NCI-H1092 treated with DMSO at 0.1 percent for 48 hours (cell line): Measurements from ENCODE around the gene MMP24.
"Not testable (repeated sequence)": the region's sequence is repeated elsewhere in the genome, so short reads cannot be mapped to it uniquely, and the experiment has no call there.

Experiments
- DNase-seq: peaks from one replicate; lab custom pipeline; 2025; lab: John Stamatoyannopoulos, UW

MMP24 gene

GRCh38 chr20:35260426-35260825 lies 33.9 kb downstream of the MMP24 start:
- no peak for DNase-seq

- not testable (repeated sequence) for DNase-seq
These were observed 35.8 kb downstream of the MMP24 start for GRCh38 chr20:35262321-35262720.

DNA sequence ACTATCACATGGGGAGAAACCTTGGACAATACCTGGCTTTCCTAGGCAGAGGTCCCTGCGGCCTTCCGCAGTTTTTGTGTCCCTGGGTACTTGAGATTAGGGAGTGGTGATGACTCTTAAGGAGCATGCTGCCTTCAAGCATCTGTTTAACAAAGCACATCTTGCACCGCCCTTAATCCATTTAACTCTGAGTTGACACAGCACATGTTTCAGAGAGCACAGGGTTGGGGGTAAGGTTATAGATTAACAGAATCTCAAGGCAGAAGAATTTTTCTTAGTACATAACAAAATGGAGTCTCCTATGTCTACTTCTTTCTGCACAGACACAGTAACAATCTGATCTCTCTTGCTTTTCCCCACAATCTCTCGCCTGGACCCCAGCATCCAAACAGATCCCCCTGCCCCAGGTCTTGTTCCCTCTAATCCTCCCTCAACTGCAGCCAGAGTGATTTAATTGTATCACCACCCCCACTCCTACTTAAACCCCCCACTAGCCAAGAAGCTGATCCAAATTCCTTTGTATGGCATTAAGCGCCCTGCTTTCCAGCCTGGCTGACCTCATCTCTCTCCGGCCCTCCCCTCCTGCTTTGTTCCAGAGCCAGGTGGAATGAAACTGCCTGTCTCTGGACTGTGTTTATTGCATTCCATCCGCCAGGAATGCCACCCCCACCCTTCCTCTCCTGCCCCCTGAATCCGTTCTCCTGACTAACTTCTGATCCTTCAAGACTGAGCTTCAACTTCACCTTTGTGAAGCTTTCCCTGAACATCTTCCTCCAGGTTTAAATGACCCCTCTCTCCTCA lies 36.4 kb downstream of the MMP24 start:
- DNase-seq, result not testable (repeated sequence)

GRCh38 chr20:35263532-35264341 lies 37.2 kb downstream of the MMP24 start:
- DNase-seq, result no peak

DNA sequence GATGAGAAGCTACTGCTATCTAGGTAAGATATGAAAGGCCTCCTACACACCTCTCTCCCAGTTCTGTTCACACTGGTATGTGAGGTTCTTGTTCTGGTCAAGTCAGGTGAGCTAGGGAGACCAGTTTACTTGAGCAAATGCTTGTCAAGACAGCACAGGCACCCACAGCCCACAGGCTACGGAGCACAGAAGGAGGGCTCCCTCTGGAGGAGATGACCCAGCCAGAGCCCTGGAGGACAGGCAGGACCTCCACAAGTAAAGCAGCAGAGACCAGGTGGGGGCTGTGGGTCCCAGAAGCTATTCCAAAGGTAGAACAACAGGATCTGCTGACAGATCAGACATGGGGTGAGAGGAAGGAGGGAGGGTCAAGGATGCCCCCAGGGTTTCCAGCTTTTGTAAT lies 38.3 kb downstream of the MMP24 start:
- DNase-seq, result no peak

DNA sequence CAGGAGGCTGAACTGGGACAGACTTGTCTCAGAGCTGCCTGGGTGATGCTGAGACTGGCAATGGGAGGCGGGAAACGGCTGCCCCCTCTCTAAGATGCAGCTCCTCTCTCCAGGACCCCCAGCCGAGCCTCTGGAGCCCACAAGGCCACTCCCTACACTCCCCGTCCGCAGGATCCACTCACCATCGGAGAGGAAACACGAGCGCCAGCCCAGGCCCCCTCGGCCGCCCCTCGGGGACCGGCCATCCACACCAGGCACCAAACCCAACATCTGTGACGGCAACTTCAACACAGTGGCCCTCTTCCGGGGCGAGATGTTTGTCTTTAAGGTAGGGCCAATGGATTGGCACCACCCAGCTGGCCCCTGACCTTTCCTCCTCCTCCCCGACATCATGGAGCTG lies 40.6 kb downstream of the MMP24 start:
- no peak for DNase-seq

- peak; percentile 27 for DNase-seq
These were observed 42.7 kb downstream of the MMP24 start for GRCh38 chr20:35269055-35269781.

DNA sequence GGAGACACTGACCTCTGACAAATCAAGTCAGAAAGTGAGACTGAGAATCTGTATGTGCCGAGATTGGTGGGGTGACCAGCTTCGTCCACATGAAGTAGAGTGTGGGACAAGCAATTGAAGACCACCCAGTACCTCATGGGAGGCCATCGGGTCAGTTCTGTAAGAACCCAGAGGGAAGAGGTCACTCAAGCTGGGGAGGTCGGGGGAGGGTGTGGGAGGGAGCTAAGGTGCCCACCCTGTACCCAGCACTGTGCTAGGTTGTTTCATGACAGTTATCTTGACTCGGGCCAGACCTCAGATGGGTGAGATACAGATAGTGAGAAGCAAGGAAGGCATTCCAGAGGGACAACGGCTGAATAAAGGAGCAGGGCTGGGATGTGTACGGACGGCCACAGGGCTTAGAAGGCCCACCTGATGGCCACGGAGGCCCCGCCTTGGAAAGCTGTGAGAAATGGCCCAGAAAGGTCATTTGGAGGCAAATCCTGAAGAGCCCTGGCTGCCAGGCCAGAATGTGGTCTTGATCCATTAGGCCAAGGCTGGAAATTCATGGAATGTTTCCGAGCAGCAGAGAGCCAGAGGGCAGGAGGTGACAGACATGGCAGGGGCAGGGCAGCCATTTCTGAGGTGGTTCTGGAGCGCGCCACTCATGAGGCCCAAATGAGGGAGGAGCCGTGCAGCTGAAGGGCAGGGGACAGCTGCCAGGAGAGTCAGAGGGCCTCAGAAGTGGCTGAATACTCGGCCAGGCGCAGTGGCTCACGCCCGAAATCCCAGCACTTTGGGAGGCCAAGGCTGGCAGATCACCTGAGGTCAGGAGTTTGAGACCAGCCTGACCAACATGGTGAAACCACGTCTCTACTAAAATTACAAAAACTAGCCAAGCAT lies 43.8 kb downstream of the MMP24 start:
- DNase-seq, result no peak

DNA sequence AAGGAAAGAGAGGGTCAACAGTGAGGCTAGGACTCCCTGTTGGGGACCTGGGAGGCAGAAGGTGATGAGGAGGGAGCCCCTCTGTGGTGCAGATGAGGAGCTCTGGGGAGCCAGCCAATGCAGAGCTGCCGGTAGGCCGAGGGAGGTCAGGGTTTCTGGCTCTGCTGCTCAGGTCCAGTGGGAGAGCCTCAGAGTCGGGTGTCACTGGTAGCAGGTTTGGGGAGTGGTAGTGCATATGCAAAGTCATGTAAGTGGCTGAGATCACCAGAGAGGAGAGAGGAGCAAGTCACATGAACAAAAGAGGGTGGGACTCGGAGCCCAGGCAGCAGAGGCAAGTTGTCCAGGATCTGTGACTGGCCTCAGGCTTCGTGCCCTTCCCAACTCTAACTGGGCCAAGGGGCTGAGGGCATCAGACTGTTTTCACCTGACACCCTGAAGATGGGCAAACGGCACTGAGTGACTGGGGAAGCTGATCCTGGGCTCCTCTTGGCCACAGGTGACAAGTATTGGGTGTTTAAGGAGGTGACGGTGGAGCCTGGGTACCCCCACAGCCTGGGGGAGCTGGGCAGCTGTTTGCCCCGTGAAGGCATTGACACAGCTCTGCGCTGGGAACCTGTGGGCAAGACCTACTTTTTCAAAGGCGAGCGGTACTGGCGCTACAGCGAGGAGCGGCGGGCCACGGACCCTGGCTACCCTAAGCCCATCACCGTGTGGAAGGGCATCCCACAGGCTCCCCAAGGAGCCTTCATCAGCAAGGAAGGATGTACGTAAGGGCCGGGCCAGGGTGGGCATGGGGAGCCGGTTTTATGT lies 44.8 kb downstream of the MMP24 start:
- DNase-seq, result no peak

GRCh38 chr20:35271904-35272303 lies 45.4 kb downstream of the MMP24 start:
- DNase-seq, result no peak

GRCh38 chr20:35273449-35274171 lies 47.1 kb downstream of the MMP24 start:
- DNase-seq, result no peak

DNA sequence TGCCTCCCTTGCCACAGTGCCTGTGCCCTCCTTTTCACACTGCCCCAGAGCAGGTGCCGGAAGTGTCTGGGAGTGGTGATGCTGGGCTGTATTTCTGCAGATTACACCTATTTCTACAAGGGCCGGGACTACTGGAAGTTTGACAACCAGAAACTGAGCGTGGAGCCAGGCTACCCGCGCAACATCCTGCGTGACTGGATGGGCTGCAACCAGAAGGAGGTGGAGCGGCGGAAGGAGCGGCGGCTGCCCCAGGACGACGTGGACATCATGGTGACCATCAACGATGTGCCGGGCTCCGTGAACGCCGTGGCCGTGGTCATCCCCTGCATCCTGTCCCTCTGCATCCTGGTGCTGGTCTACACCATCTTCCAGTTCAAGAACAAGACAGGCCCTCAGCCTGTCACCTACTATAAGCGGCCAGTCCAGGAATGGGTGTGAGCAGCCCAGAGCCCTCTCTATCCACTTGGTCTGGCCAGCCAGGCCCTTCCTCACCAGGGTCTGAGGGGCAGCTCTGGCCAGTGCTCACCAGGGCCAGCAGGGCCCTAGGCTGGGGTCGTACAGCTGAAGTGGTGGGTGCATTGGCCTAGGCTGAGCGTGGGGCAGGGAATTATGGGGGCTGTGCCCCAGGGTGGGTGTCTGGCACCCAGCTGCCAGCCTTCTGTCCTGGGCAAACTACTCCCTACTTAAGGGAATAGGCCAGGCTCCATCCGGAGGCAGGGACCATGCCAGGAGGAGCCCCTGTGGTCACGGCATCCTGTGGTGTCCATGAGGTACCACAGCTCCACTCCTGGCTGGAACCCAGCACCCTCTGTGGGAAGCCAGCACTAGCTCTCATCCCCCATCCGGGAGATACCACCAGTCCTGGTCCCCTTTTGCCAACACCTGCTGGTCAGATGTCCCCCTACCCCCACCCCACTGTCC lies 47.9 kb downstream of the MMP24 start:
- no peak for DNase-seq

GRCh38 chr20:35275741-35276251 lies 49.3 kb downstream of the MMP24 start:
- no peak for DNase-seq

GRCh38 chr20:35276408-35276807 lies 49.9 kb downstream of the MMP24 start:
- no peak for DNase-seq

GRCh38 chr20:35277127-35277526 lies 50.6 kb downstream of the MMP24 start:
- DNase-seq, result no peak

GRCh38 chr20:35277531-35278395 lies 51.3 kb downstream of the MMP24 start, which contains the start of gene MMP24OS:
MMP24OS (minus strand) TSS chr20:35278122; CDS start chr20:35277929, 193 bp downstream.
- DNase-seq, result peak; percentile 79

DNA sequence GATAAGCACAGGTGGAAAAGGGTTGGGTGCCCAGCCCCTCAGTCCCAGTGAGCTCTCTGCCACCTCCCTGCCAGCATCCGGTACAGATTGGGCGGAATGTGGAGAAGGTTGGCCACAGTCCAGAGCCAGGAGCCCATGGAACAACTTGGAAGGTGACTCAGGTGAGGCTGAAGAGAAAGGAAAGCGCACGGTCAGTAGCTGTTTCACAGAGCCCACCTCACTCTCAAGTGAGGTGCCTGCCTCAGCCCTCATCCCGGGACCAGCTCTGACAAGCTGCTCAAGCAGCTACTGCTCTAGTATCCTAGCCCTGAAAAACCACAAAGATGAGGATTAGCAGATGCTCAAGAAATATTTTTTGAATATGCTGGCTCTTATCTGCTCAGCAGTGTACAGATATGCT lies 52.5 kb downstream of the MMP24 start:
- DNase-seq, result no peak
